Measurements from ENCODE around the gene PRDM5.

Gene PRDM5

GRCh38 chr4:120736312-120736711 lies 186.2 kb downstream of the PRDM5 start:
- DNase-seq: no peak

- DNase-seq: no peak
Observed at GRCh38 chr4:120733968-120734367, 188.6 kb downstream of the PRDM5 start.

- DNase-seq: no peak
Observed at GRCh38 chr4:120733054-120733453, 189.5 kb downstream of the PRDM5 start.

- DNase-seq: no peak
Observed at GRCh38 chr4:120731561-120731960, 191.0 kb downstream of the PRDM5 start.

- no peak for DNase-seq
Observed at GRCh38 chr4:120730777-120731320, 191.7 kb downstream of the PRDM5 start.

GRCh38 chr4:120728892-120729675 lies 193.4 kb downstream of the PRDM5 start:
- no peak for DNase-seq

- no peak for DNase-seq
Observed at GRCh38 chr4:120725639-120726580, 196.6 kb downstream of the PRDM5 start.

- no peak for DNase-seq
Observed at GRCh38 chr4:120724656-120725055, 197.9 kb downstream of the PRDM5 start.

- no peak for DNase-seq
Observed at GRCh38 chr4:120723986-120724385, 198.5 kb downstream of the PRDM5 start.

GRCh38 chr4:120723105-120723504 lies 199.4 kb downstream of the PRDM5 start:
- no peak for DNase-seq

GRCh38 chr4:120722655-120723054 lies 199.9 kb downstream of the PRDM5 start:
- DNase-seq: no peak

GRCh38 chr4:120720354-120720934 lies 202.1 kb downstream of the PRDM5 start:
- DNase-seq: no peak

GRCh38 chr4:120718979-120719566 lies 203.5 kb downstream of the PRDM5 start:
- no peak for DNase-seq

GRCh38 chr4:120716346-120716745 lies 206.2 kb downstream of the PRDM5 start:
- DNase-seq: no peak

GRCh38 chr4:120714417-120715010 lies 208.0 kb downstream of the PRDM5 start:
- no peak for DNase-seq

- no peak for DNase-seq
Observed at GRCh38 chr4:120709991-120710390, 212.5 kb downstream of the PRDM5 start.

GRCh38 chr4:120704538-120704937 lies 218.0 kb downstream of the PRDM5 start:
- no peak for DNase-seq

- DNase-seq: no peak
Observed at GRCh38 chr4:120703908-120704307, 218.6 kb downstream of the PRDM5 start.

GRCh38 chr4:120699354-120699753 lies 223.2 kb downstream of the PRDM5 start:
- no peak for DNase-seq

- DNase-seq: no peak
Observed at GRCh38 chr4:120694973-120695372, 227.6 kb downstream of the PRDM5 start.

GRCh38 chr4:120693816-120694215 lies 228.7 kb downstream of the PRDM5 start:
- DNase-seq: no peak

- DNase-seq: no peak
Observed at GRCh38 chr4:120692964-120693363, 229.6 kb downstream of the PRDM5 start.

All from activated T-cell treated with anti-CD3 and anti-CD28 coated beads, Interleukin-2, amount 50 U/mL, for 1 hour (primary cell).